Kidney glomerular epithelial cell (primary cell): ENCODE measurements around the gene GRM1.
A peak's percentile ranks its signal among the peaks of the same experiment; 100 is the strongest.

Source experiments
- DNase-seq: peaks from one replicate; lab custom pipeline; 2025; lab: John Stamatoyannopoulos, UW

GRM1 gene

DNA sequence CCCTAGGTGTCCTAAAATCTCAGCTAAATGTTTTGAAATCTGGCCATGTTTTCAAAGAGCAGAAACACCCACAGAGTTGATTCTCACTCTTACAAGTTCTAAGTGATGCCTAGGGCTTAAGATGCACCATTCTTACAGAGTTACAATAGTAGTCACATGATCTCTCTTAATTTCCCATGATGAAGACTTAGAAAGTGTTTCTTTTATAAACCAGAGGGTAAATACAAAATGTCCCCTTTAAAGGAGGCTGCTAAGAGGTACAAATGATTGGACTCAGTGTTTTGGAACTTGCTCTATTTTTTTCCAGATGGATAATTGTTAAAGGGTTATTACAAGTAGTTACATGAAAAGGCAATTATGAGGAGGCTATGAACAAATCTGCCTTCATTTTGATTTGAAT is 244.6 kb downstream of the GRM1 start:
- DNase-seq: no peak

DNA sequence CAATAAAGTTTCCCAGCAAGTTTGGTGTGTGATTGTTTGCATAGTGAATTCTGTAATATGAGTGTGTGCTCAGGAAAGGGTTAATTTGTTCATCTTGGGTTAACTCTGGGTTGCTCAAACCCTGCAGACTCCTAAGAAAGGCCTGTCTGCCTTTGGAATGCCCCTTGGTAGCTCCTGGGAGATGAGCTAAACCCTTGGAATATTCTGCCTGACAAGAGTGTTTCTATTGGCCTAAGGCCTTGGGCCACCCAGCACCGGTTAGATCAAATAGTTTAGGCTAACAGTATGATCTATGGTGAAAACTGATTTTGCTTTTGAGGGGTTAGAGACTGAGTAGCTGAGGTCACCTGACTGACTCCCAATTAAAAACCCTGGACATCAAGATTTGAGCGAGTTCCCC is 248.3 kb downstream of the GRM1 start:
- no peak for DNase-seq

DNA sequence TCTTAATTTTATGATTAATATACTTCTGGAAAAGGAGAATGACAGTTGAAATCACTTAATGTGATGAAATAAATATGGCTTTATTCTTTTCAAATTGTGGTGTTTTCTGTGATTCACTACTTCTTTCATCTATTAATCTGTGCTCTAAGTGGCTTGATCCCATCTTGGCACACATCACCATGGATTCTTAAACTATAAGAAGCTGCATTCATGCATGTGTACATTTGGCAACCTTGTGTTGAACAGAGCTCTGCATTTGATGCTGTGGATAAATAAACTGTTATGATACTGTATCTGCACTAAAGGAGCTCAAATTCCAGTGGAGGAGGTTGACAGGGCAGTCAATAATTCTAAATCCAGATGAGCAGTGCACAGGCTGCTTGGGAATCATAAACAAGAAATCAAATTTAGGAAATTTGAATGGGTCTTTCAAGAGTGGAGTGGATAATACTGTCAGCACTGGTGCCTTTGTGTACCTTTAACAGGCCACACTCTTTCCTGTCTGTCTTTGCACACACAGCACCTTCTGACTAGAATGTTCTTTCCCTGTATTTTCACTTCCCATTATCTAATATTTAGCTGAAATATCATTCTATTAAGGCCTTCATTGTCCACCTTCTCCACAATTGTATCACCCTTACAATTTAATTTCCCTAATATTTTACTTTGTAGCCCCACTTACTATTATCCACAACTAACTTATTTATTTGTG is 252.9 kb downstream of the GRM1 start:
- DNase-seq: no peak

DNA sequence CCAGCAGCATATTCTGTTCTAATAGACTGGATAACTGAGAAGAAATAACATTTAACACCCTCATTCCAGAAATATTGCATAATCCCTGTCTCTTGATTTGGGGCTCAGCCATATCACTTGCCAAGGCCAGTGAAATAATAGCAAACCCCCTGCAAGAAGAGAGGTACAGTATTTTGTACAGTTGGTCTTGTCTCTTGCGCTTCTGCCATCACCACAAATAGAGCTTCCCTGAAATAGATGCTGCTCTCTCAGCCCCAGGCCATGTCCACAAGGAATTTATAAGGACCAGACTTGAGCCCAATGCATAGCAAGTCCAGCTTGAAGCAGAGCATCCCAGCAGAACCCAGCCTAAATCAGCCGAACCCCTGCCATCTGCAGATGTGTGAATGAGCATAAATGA is 254.0 kb downstream of the GRM1 start:
- no peak for DNase-seq

DNA sequence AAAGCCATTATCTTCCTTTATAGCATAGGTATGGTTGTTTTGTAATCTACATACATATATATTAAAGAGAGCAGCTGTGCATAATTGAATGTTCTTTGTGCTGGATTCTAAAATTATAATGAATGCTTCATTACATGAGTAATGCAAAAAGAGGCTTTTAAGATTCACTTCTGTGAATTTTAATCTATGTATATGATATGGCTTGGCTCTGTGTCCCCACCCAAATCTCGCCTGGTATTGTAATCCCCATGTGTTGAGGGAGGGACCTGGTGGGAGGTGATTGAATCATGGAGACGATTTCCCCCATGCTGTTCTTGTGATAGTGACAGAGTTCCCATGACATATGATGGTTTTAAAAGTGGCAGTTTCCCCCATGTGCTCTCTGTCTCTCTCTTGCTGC is 255.4 kb downstream of the GRM1 start:
- DNase-seq: no peak

DNA sequence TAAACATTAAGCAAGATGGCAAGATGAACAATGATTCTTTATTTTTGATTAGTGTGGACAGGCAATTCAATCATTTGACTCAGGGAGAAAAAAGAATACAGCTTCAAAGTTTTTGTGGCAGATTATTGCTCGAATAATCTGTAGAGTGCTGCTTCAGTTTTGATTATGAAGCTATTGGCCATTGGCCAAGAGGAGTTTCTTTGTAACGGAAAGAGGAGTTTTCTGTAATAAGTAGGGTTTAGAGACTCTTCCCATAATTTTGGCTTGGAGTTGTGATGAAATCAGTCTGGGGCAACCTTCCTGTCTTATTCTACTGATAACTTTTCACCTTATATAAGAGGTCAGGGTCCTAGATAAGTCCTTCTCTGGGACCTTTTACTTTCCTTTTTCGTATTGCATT is 258.1 kb downstream of the GRM1 start:
- no peak for DNase-seq

DNA sequence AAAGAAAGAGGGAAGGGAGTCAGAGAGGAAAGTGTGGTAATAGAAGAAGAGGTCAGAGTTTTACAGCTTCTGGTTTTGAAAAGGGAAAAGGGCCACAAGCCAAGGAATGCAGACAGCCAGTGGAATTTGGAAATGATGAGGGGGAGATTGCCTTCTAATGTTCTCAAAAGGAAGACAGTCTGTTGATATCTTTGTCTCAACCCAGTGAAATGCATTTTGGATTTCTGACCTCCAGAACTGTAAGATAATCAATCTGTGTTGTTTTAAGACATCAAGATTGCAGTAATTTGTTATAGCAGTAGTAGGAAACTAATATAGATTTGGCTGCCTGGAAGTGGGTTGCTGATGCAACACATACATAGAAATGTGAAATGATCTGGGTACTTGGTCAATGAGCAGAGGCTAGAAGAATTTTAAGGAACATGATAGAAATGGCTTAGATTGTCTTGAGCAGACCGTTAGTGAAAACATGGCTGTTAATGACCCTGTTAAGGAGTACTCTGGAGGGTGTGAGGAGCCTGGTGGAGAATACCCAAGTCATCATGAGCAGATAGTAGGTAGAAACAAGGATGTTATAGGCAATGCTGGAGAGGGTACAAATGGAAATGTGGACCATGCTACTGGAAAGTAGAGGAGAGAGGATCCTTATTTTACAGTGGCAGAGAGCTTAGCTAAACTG is 259.0 kb downstream of the GRM1 start:
- DNase-seq: no peak

DNA sequence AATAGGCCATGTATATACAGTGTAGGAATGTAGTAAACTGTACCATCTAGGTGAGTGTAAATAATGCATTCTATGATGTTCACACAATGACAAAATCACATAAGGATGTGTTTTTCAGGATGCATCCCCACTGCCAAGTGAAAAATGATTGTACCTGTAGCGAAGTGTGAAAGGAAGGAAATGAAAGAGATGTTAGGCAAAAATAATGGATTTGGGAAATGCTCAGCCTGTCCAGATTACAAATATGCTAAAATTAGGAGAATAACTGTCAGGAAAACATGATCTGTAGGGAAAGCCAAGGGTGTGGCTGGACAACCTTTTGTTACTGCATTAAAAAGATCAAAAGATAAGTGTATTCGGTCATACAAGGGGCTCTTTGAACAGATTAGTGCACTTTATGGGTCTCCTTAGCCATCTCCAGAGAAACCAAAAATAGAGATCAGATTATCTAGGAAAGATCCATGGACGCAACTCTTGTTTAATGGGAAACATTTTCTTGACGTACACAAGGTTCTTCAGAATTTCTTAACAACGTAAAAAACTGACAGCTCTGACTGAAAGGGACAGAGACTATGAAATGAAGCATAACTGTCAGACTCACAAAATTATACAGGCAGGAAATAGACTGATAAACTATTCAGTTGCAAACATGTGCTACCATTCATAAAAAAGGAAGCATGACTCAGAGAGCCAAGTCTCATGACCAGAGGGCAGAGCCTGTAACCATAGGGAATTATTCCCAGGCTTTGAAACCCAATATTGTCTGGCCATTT is 261.1 kb downstream of the GRM1 start:
- DNase-seq: peak; percentile 11

DNA sequence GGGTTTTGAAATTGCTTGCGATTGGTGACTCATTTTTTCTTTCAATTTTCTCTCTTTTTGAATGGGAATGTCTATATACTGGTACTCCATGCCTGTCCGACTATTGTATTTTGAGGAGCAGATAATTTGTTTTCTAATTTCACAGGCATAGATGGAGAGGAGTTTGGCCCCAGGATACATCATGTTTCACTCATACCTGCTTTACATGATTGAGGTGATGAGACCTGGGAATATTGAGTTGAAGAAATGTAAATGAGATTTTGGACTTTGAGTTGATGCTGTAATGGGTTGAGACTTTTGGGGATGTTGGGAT is 261.7 kb downstream of the GRM1 start:
- no peak for DNase-seq

DNA sequence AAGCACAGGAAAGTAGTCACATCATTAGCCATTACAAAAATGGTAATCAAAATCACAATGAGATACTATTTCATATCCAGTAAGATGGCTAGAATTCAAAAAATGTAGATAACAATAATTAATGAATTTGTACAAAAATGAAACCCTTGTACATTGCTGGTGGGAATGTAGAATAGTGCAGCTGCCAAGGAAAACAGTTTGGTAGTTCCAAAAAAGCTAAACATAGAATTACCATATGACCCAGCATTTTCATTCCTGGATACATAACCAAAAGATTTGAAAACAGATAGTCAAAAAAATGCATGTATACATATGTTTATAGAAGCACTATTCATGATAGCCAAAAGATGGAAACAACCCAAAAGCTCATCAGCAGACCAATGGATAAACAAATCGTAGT is 263.6 kb downstream of the GRM1 start:
- DNase-seq: no peak

DNA sequence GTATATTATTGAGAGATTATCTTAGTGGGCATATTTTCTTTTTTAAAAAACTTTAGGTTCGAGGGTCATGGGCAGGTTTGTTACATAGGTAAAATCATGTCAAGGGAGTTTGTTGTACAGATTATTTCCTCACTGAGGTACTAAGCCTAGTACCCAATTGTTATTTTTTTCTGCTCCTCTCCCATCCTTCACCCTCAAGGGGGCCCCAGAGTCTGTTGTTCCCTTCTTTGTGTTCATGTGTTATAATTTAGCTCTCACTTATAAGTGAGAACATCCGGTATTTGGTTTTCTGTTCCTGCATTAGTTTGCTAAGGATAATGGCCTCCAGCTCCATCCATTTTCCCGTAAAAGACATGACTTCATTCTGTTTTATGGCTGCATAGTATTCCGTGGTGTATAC is 266.8 kb downstream of the GRM1 start:
- DNase-seq: no peak

DNA sequence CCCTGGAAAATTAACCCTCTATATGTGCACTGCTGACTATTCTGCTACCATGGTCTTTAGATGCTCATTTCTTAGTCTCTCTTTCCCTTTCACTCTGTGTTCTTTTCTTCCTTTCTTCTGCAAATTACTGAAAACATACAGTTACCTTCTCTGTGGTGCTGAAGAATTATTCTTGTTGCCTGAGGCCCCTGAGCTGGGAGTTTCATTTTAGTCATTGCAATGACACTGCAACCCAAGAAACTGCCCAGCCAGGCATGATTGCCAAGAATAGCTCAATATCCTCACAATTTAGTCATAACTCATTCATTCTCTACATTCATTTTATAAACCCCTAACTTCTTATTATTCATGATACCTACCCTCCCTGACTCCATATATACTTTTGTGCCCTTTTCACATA is 269.0 kb downstream of the GRM1 start:
- DNase-seq: no peak

DNA sequence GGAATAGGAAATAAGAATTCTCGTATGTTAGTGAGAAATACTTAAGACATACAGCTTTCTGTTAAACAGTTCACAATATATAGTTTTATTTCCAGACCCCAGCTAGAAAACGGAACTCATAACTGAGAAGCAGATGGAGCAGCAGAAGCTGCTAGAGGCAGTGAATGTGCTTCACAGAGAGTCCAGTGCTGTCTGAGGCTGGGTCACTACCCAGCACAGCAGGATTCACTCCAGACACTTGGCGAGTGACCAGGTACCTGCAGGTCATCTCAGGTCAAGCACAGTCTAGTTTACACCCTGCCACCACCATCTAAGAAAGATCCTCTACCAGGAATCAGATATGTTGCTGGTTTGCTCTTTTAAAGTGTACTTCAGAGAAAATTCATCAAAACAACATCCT is 271.7 kb downstream of the GRM1 start:
- DNase-seq: no peak

DNA sequence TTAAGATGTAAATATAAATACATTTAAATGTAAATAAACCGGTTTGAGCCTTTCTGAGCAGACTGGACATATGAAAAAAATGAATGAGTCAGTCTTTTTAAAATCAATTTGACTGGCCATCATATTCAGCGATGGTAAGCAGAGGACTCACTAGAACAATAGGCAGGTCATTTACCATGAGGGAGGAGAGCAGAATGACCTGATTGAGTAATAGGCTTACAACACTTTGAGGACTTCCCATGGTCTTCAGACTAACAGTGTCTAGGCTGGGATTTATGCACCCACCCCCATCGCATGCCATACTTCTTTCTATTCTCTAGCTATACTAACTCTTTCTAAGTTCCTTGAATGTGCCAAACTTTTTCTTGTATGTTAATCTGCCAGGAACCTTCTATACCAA is 272.9 kb downstream of the GRM1 start:
- no peak for DNase-seq

DNA sequence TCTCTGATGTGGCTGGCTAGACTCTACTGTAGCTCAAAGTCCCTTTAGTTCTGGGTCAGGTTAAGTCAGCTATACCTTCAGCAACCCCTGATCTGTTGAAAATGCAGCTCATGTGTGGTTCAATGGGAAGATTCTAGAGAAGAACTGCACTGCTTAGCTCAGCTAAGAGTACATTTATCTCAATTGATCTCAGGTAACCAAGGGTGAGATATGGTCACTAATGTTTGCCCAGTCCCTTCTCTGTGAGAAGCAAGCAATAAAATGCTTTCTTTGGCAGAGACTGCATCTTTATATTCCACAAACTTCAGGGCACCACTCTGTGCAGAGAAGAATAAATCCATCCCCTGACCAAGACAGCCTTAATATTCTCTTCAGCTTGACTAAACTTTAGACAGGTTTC is 274.1 kb downstream of the GRM1 start:
- no peak for DNase-seq

DNA sequence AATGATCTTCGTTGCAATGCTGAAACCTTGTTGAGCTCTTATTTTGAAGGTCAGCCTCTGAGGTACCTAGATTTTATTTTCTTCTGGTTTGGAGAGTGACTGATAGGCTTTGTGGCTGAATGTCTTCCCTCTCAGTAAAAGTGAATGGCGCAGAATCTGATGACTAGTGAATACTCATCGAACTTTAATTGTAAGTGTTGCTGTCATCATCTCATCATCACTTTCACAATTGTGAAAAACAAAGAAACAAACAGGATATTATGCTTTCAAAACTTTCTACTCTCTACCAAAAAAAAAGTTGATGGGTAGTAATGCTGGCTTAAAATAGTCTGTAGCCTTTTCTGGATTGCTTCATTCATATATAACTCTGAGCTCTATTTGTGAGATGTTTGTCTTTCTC is 275.3 kb downstream of the GRM1 start:
- no peak for DNase-seq

DNA sequence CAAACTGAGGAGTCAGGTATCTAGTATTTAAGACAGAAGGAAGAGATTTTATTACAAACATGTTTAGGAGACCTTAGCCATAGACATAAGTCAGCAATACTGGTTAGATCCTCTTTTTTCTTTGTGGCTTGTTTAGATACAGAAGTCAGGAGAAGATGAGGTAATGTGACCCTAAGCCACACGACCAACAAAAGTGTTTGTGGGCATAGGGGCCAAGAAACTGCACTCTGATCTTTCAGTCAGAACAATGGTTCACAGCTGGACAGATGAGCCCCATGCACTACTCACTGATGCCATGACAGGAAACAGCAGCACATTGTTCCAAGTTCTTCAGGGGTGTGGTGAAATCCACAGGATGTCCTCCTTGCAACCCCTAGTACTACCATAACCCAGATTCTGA is 276.2 kb downstream of the GRM1 start:
- no peak for DNase-seq

DNA sequence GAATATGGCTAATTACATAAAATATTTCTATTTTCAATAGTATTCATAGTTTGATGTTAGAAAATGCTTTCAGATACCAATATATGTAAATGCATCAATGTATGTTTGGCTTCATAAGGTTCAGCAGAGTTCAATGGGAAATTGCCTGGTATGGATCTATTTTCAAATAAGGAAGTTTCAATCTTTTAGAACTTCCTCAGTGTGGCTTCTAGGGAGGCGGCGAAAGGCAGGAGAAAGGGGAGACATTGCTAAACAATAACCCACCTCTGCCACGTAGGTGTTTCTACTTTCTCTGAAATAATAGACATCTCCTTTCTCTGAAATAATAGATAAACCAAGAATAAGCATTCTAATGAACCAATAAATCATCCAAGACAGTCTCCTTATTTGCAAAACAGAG is 277.1 kb downstream of the GRM1 start:
- no peak for DNase-seq

DNA sequence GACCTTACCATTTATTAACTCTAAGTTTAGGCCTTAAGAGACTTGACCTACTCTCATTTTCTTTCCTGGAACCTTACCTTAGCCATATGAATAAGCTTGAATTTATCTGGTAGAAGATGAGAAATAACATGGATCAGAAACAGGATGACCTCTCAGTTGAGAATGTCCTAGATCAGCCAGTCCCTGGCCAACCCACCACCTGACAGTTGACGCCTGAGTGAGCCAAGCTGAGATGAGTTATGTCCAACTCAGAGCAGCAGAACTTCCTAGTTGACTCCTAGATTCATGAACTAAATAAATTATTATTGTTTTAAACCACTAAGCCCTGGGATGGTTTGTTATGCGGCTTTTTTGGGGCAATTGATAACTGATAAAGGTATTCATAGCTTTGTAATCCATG is 281.8 kb downstream of the GRM1 start:
- no peak for DNase-seq

DNA sequence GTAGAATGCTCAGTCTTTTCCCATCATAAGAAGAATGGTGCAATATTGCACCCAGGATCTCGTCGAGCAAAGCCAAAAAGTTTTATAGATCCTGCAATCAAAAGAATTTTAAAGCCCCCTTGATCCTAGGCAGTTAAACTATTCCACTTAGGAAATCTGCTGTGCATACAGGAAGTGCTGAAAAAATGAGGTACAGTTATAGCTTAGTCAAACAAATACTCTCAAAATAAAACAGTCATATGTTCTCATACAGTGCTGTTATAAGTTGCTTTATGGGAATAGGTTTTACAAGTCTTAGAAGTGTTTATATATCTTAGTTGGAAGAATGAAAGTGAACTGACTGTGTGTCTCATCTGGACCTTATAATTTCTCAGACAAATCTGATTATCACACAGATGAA is 282.2 kb downstream of the GRM1 start:
- DNase-seq: no peak

DNA sequence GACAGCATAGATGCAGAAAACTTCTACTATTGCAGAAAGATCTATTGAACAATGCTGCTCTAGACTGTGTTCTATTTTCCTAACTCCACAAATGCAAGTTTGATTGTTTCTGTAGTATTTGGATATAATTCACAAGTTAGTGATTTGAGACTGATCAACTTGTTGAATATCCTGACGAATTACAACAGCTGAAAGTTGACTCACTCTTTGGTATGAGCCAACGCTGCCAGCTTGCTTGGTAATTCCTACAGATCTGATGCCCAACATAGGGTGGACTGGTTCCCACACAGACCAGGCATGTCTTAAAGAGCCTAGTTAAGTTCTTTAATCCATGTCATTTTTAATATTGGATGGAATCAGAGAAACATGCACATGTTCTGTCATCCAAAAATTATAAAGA is 283.7 kb downstream of the GRM1 start:
- no peak for DNase-seq

DNA sequence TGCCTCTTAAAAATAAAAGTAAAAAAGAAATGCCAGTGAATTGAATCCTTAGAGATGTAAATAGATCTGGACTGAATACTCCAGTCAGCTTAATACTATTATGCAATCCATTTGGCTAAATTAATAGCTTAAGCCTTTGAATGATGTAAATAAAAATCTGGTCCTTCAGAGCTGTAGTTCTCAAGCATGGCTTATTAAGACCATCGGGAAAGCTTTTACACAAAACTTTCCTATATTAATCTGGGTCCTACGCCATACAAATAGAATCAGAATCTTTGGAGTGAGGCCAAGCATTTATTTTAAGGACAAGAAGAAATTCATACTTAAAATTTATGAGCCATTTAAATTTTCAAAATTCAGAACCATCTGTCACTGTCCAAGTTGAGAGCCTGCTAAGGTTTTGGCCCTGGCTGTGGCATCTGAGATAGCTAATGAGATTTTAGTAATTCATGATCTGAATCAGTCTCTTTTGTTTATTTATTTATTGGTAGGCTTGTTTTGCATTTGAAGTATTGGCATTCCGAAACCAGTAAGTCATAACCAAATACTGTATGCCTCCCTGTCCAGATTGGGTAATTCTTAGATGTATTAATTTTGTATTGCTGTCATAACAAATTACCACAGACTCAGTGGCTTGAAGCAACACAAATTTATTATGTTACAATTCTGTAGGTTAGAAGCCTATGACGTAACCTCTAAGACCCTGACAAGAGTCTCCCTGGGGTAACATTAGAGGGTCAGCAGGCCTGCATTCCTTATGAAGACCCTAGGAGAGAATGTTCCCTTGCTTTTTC is 286.7 kb downstream of the GRM1 start:
- no peak for DNase-seq

DNA sequence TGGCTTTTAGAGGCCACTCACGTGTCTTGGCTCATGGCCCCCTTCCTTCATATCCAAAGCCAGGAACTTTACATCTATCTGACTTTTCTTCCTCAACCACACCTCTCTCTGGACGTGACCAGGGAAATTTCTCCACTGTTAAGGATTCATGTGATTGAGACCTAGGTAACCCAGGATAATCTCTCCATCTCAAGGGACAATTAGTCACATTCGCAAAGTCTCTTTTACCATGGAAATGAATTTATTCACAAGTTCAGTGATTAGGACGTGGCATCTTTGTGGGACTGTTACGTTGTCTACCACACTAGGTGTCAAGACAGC is 287.3 kb downstream of the GRM1 start:
- no peak for DNase-seq
